ENCODE measurements around the gene ARHGAP22. TPM values are rescaled to one million over a fixed set of nuclear protein-coding genes. Genes with fewer than 3 reads are reported as not detected.

The ARHGAP22 gene
- total and polyA plus RNA-seq, 2 experiments from 2014 or later: 41.9 to 44.4 TPM

GRCh38 chr10:48449501-48450232 lies 155.2 kb downstream of the ARHGAP22 start:
- Histone ChIP-seq H3K4me1 (ENCODE audit: insufficient read depth) (peaks cover 14% of the 10 kb centered on the region), H3K4me2 (ENCODE audit: unreplicated experiment) (peak overlapping the region; percentile 3), H3K36me3 (ENCODE audit: low read depth) (peaks cover 11% of the 10 kb centered on the region; the same call in 1 of the 2 replicates), H3K9me2 (ENCODE audit: insufficient read depth) (no peaks in the 10 kb centered on the region), H3K79me2 (ENCODE audit: insufficient read depth) (peaks cover 11% of the 10 kb centered on the region; the same call in 1 of the 2 replicates), H3K9ac (no peak overlapping the region), H2AFZ (no peak overlapping the region), H3K4me3 (no peak overlapping the region), H3K27me3 (replicated peaks; ENCODE audit: insufficient read depth) (no peaks in the 10 kb centered on the region), H3F3A (ENCODE audit: insufficient read depth) (no peaks in the 10 kb centered on the region; the same call in 1 of the 2 replicates), H3K27ac (no peak overlapping the region), H3K9me3 (ENCODE audit: low read depth) (no peaks in the 10 kb centered on the region), H4K20me1 (ENCODE audit: insufficient read depth) (peaks cover 5% of the 10 kb centered on the region; the same call in 1 of the 2 replicates)
- 75 to 78% methylated on average over 19 of the region's 19 CpGs for WGBS, 2 experiments (ENCODE audit: low coverage in 1 of 2, low lambda C conversion rate in 2 of 2, missing lambda C conversion rate in 2 of 2)
- TF ChIP-seq EZH2 (IDR thresholded peaks at IDR 0.05; ENCODE audit: insufficient read depth, poor library complexity, severe bottlenecking): no peak
- TF ChIP-seq EZH2phosphoT487 (IDR thresholded peaks at IDR 0.05; ENCODE audit: insufficient read depth, low read depth): no peak
- in situ Hi-C loops (cut with MboI): no loop called here
- no peak for DNase-seq

GRCh38 chr10:48448796-48449195 lies 156.1 kb downstream of the ARHGAP22 start:
- Histone ChIP-seq H3F3A (ENCODE audit: insufficient read depth) (peaks cover 5% of the 10 kb centered on the region; the same call in 1 of the 2 replicates), H3K27me3 (replicated peaks; ENCODE audit: insufficient read depth) (no peaks in the 10 kb centered on the region), H2AFZ (no peak overlapping the region), H3K36me3 (ENCODE audit: low read depth) (peaks cover 12% of the 10 kb centered on the region; the same call in 1 of the 2 replicates), H3K9me3 (ENCODE audit: low read depth) (no peaks in the 10 kb centered on the region), H3K9me2 (ENCODE audit: insufficient read depth) (no peaks in the 10 kb centered on the region), H3K27ac (no peak overlapping the region), H3K4me3 (no peak overlapping the region), H3K9ac (no peak overlapping the region), H3K79me2 (ENCODE audit: insufficient read depth) (peaks cover 11% of the 10 kb centered on the region; the same call in 1 of the 2 replicates), H4K20me1 (ENCODE audit: insufficient read depth) (peaks cover 5% of the 10 kb centered on the region; the same call in 1 of the 2 replicates), H3K4me2 (ENCODE audit: unreplicated experiment) (peak overlapping the region; percentile 3), H3K4me1 (ENCODE audit: insufficient read depth) (peaks cover 14% of the 10 kb centered on the region)
- no peak for TF ChIP-seq EZH2phosphoT487 (IDR thresholded peaks at IDR 0.05; ENCODE audit: insufficient read depth, low read depth)
- in situ Hi-C loops (cut with MboI): no loop called here
- 26 to 33% methylated on average over 4 of the region's 4 CpGs for WGBS, 2 experiments (ENCODE audit: low coverage in 1 of 2, low lambda C conversion rate in 2 of 2, missing lambda C conversion rate in 2 of 2)
- DNase-seq: peak; percentile 91

- H3K79me2 ChIP-seq (ENCODE audit: insufficient read depth): peaks cover 11% of the 10 kb centered on the region; the same call in 1 of the 2 replicates
- H3K36me3 ChIP-seq (ENCODE audit: low read depth): peaks cover 11% of the 10 kb centered on the region; the same call in 1 of the 2 replicates
- H2AFZ ChIP-seq: no peak overlapping the region
- H3F3A ChIP-seq (ENCODE audit: insufficient read depth): peaks cover 8% of the 10 kb centered on the region; the same call in 1 of the 2 replicates
- H3K27me3 ChIP-seq (replicated peaks; ENCODE audit: insufficient read depth): no peaks in the 10 kb centered on the region
- H3K4me2 ChIP-seq (ENCODE audit: unreplicated experiment): no peak overlapping the region
- H3K9me2 ChIP-seq (ENCODE audit: insufficient read depth): no peaks in the 10 kb centered on the region
- no peak for DNase-seq
- TF ChIP-seq EZH2phosphoT487 (IDR thresholded peaks at IDR 0.05; ENCODE audit: insufficient read depth, low read depth): no peak
- no peak for TF ChIP-seq EZH2 (IDR thresholded peaks at IDR 0.05; ENCODE audit: insufficient read depth, poor library complexity, severe bottlenecking)
- H3K9ac ChIP-seq: no peak overlapping the region
- no peak overlapping the region for H3K27ac ChIP-seq
- no peaks in the 10 kb centered on the region for H3K9me3 ChIP-seq (ENCODE audit: low read depth)
- WGBS, 2 experiments (ENCODE audit: low coverage in 1 of 2, low lambda C conversion rate in 2 of 2, missing lambda C conversion rate in 2 of 2): 93 to 98% methylated on average over 11 of the region's 11 CpGs
- peaks cover 5% of the 10 kb centered on the region; the same call in 1 of the 2 replicates for H4K20me1 ChIP-seq (ENCODE audit: insufficient read depth)
- in situ Hi-C loops (cut with MboI): no loop called here
- no peak overlapping the region for H3K4me3 ChIP-seq
- H3K4me1 ChIP-seq (ENCODE audit: insufficient read depth): peaks cover 14% of the 10 kb centered on the region
Measured at GRCh38 chr10:48447356-48448215, 157.3 kb downstream of the ARHGAP22 start.

- TF ChIP-seq EZH2phosphoT487 (IDR thresholded peaks at IDR 0.05; ENCODE audit: insufficient read depth, low read depth) (no peak), EZH2 (IDR thresholded peaks at IDR 0.05; ENCODE audit: insufficient read depth, poor library complexity, severe bottlenecking) (no peak)
- Histone ChIP-seq H3K79me2 (ENCODE audit: insufficient read depth) (peaks cover 11% of the 10 kb centered on the region; the same call in 1 of the 2 replicates), H4K20me1 (ENCODE audit: insufficient read depth) (peaks cover 5% of the 10 kb centered on the region; the same call in 1 of the 2 replicates), H3K4me3 (no peak overlapping the region), H3K27ac (no peak overlapping the region), H3K4me1 (ENCODE audit: insufficient read depth) (peaks cover 14% of the 10 kb centered on the region), H2AFZ (no peak overlapping the region), H3K9me2 (ENCODE audit: insufficient read depth) (no peaks in the 10 kb centered on the region), H3K9me3 (ENCODE audit: low read depth) (no peaks in the 10 kb centered on the region), H3K9ac (no peak overlapping the region), H3K36me3 (ENCODE audit: low read depth) (peaks cover 5% of the 10 kb centered on the region; the same call in 1 of the 2 replicates), H3K4me2 (ENCODE audit: unreplicated experiment) (no peak overlapping the region), H3F3A (ENCODE audit: insufficient read depth) (peaks cover 12% of the 10 kb centered on the region; the same call in 1 of the 2 replicates), H3K27me3 (replicated peaks; ENCODE audit: insufficient read depth) (no peaks in the 10 kb centered on the region)
- in situ Hi-C loops (cut with MboI): no loop called here
- 96 to 99% methylated on average over 7 of the region's 7 CpGs for WGBS, 2 experiments (ENCODE audit: low coverage in 1 of 2, low lambda C conversion rate in 2 of 2, missing lambda C conversion rate in 2 of 2)
- DNase-seq: no peak
Measured at GRCh38 chr10:48446785-48447184, 158.1 kb downstream of the ARHGAP22 start.
